Smooth muscle cell (in vitro differentiated cells): ENCODE measurements around the gene LINGO3. TPM values are rescaled to one million over a fixed set of nuclear protein-coding genes. Genes with fewer than 3 reads are reported as not detected.

Experiments
- DNase-seq: peaks from one replicate; lab custom pipeline; 2025; ENCODE audit not compliant: unreplicated experiment; lab: John Stamatoyannopoulos, UW
- H2AFZ ChIP-seq: fragments of 200-600 bp; sonication (generic); 2 replicates; pipeline ENCODE4 v1.6.0; 2016; ENCODE audit warnings: antibody characterized with exemption, low read depth, mild to moderate bottlenecking
- H3F3A ChIP-seq: fragments of 200-600 bp; sonication (generic); 2 replicates; pipeline ENCODE4 v1.6.0; 2017; ENCODE audit warnings: antibody characterized with exemption, low read depth
- H3K27ac ChIP-seq: fragments of 200-600 bp; sonication (generic); 2 replicates; pipeline ENCODE4 v1.5.1; 2016; ENCODE audit warnings: low read depth, mild to moderate bottlenecking
- H3K27me3 ChIP-seq: fragments of 200-600 bp; sonication (generic); 2 replicates; pipeline ENCODE4 v1.6.1; 2016; ENCODE audit warnings: low read depth, mild to moderate bottlenecking
- H3K36me3 ChIP-seq: fragments of 200-600 bp; sonication (generic); 2 replicates; pipeline ENCODE4 v1.5.1; 2016; ENCODE audit warnings: low read depth
- H3K4me1 ChIP-seq: fragments of 200-600 bp; sonication (generic); 2 replicates; pipeline ENCODE4 v1.5.1; 2016; ENCODE audit warnings: low read depth
- H3K4me2 ChIP-seq: fragments of 200-600 bp; sonication (generic); 2 replicates; pipeline ENCODE4 v1.6.0; 2016; ENCODE audit warnings: mild to moderate bottlenecking
- H3K4me3 ChIP-seq: fragments of 200-600 bp; sonication (generic); 2 replicates; pipeline ENCODE4 v1.5.1; 2016; ENCODE audit warnings: mild to moderate bottlenecking
- H3K79me2 ChIP-seq: fragments of 200-600 bp; sonication (generic); 2 replicates; pipeline ENCODE4 v1.6.0; 2016; ENCODE audit warnings: low read depth, mild to moderate bottlenecking
- H3K9ac ChIP-seq: fragments of 200-600 bp; sonication (generic); 2 replicates; pipeline ENCODE4 v1.6.0; 2016; ENCODE audit warnings: low read depth
- H3K9me3 ChIP-seq: fragments of 200-600 bp; sonication (generic); replicated peaks from 2 replicates; pipeline ENCODE4 v1.5.1; 2016; ENCODE audit warnings: low read depth
- H4K20me1 ChIP-seq: fragments of 200-600 bp; sonication (generic); 2 replicates; pipeline ENCODE4 v1.6.0; 2016; ENCODE audit warnings: low read depth
- WGBS: methylation state at CpG from one replicate; pipeline ENCODE4 v1.1.7; 2016; ENCODE audit warnings: low lambda C conversion rate; 5-methylcytosine and 5-hydroxymethylcytosine counted together
- polyA plus RNA-seq: library from polyadenylated mRNA; unstranded; fragments of >200 nt; fragmentation: Nextera tagmentation; extraction: Ambion mirVana; gene quantifications from 2 replicates; pipeline ENCODE4 v1.2.1, GENCODE V29; 2016
- total RNA-seq: library from RNA; depleted of rRNA; stranded (reverse); fragments of >200 nt; gene quantifications from 2 replicates; pipeline ENCODE4 v1.2.3, GENCODE V29; 2014
- TF ChIP-seq, protein P1 (sequence below): fragments of 200-600 bp; sonication (generic); IDR thresholded peaks from 2 replicates; pipeline ENCODE4 v1.5.1; 2017; ENCODE audit warnings: borderline replicate concordance, mild to moderate bottlenecking, antibody characterized with exemption; ENCODE audit not compliant: insufficient read depth, poor library complexity, severe bottlenecking

Gene LINGO3
- total and polyA plus RNA-seq, 2 experiments from 2014 or later = 0.31 TPM; not detected in 1

DNA sequence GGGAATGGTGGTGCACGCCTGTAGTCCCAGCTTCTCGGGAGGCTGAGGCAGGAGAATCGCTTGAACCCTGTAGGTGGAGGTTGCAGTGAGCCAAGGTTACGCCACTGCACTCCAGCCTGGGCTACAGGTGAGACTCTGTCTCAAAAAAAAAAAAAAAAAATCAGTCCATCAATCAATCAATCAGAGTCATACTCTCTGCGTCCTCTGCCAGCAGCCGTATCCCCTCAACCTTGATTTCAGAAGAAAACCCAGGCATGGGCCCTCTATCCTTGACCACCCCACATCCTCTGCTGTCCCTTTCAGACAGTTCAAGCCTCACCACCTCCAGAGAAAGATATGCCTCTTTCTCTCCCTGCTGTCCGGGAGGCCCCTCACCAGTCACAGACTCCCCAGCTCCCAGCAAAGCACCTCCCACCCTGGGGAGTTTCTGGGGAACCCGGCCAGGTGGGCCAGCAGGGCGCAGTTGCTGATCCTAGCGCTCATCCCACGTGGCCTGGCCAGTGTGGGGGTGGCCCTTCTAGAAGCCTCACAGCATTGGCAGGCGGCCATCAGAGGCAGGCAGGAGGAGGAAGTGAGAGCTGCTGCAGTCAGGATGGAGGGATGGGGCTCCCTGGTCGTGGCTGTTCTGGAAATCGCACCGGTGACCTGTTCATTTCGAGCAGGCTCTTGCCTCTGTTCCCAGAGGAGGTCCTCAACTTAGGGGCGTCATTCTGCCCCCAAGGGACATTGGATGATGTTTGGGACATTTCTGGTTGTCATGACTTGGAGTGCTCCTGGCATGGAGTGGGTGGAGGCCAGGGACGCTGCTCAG lies 41.6 kb downstream of the LINGO3 start:
- no peaks in the 10 kb centered on the region for H3K9me3 ChIP-seq
- H3K4me3 ChIP-seq = no peak overlapping the region
- H2AFZ ChIP-seq = no peak overlapping the region
- peaks cover 11% of the 10 kb centered on the region for H3F3A ChIP-seq
- H3K4me2 ChIP-seq = no peak overlapping the region
- no peak overlapping the region for H3K9ac ChIP-seq
- WGBS = 79% methylated on average over 18 of the region's 18 CpGs
- H3K4me1 ChIP-seq = peaks cover 5% of the 10 kb centered on the region
- H3K27me3 ChIP-seq = no peaks in the 10 kb centered on the region
- DNase-seq = no peak
- TF ChIP-seq, protein P1, sequence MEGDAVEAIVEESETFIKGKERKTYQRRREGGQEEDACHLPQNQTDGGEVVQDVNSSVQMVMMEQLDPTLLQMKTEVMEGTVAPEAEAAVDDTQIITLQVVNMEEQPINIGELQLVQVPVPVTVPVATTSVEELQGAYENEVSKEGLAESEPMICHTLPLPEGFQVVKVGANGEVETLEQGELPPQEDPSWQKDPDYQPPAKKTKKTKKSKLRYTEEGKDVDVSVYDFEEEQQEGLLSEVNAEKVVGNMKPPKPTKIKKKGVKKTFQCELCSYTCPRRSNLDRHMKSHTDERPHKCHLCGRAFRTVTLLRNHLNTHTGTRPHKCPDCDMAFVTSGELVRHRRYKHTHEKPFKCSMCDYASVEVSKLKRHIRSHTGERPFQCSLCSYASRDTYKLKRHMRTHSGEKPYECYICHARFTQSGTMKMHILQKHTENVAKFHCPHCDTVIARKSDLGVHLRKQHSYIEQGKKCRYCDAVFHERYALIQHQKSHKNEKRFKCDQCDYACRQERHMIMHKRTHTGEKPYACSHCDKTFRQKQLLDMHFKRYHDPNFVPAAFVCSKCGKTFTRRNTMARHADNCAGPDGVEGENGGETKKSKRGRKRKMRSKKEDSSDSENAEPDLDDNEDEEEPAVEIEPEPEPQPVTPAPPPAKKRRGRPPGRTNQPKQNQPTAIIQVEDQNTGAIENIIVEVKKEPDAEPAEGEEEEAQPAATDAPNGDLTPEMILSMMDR = no peak
- H3K79me2 ChIP-seq = peaks cover 23% of the 10 kb centered on the region
- H3K36me3 ChIP-seq = no peaks in the 10 kb centered on the region
- H3K27ac ChIP-seq = no peak overlapping the region
- H4K20me1 ChIP-seq = peaks cover 20% of the 10 kb centered on the region

DNA sequence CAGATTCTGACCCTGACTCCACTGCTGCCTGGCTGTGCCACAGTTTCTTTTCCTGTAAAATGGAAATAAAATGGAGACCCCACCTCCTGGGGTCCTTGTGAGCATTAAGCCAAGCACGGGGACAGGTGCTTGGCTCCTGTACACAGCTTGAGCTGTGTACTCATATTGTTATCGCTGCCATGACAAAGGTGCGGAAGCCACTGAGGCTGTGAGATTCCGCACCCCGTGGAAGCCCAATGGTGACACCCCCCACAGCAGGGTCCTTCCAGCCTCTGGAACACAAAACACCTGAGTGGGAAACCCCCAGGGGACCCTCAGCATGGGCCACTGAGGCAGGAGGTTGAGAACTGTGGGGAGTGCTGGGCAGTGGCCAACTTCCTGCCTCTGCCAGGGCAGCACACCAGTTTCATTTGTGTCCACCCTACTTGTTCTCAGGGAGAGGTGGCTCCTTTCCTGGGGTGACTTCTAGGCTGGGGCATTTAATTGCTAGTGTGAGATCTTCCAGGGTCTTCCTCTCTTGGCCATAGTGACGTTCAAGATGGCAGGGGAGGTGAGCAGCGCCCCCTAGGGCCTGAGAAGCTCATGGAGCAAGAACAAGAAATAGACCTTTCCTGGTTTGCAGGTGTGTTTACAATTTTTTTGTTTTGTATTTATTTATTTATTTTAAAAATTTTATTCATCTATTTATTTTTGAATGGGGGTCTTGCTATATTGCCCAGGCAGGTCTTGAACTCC lies 46.3 kb downstream of the LINGO3 start:
- Histone ChIP-seq H3K9ac (no peak overlapping the region), H4K20me1 (no peaks in the 10 kb centered on the region), H3K36me3 (no peaks in the 10 kb centered on the region), H3K4me3 (no peak overlapping the region), H3K27me3 (no peaks in the 10 kb centered on the region), H3K4me1 (no peaks in the 10 kb centered on the region), H3F3A (no peaks in the 10 kb centered on the region), H3K27ac (no peak overlapping the region), H2AFZ (no peak overlapping the region), H3K4me2 (no peak overlapping the region), H3K79me2 (no peaks in the 10 kb centered on the region), H3K9me3 (no peaks in the 10 kb centered on the region)
- no peak for DNase-seq
- TF ChIP-seq, protein P1 = peak; percentile 43
- WGBS = 71% methylated on average over 7 of the region's 7 CpGs

DNA sequence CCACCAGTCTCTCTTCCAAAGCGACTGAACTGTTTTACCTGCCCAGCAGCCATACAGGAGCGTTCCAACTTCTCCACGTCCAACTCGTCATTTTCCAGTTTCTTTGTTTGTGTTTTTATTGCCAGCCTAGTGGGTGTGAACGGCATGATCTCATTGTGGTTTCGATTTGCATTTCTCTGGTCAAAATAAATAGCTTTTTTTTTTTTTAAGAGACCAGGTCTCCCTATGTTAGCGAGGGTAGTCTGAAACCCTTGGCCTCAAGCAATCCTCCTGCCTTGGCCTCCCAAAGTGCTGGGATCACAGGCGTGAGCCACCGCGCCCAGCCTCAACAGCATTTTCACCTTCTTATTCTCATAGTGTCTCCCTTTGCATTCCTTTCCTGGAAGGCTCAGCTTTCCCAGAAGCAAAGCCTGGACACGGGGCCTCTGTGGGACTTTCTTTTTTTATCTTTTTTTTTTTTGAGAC lies 47.6 kb downstream of the LINGO3 start:
- WGBS = 83% methylated on average over 11 of the region's 11 CpGs
- no peak overlapping the region for H2AFZ ChIP-seq

More for the DNA sequence above, 47.6 kb downstream of the LINGO3 start:
- H3K27me3 ChIP-seq = no peaks in the 10 kb centered on the region
- no peak for DNase-seq
- no peak overlapping the region for H3K27ac ChIP-seq
- TF ChIP-seq, protein P1 = no peak
- H3K79me2 ChIP-seq = no peaks in the 10 kb centered on the region
- no peaks in the 10 kb centered on the region for H4K20me1 ChIP-seq
- no peaks in the 10 kb centered on the region for H3K4me1 ChIP-seq
- H3K4me3 ChIP-seq = no peak overlapping the region
- H3K9ac ChIP-seq = no peak overlapping the region
- H3K36me3 ChIP-seq = no peaks in the 10 kb centered on the region
- H3K9me3 ChIP-seq = no peaks in the 10 kb centered on the region
- H3F3A ChIP-seq = no peaks in the 10 kb centered on the region
- no peak overlapping the region for H3K4me2 ChIP-seq
